Vagina (tissue), 2 donors: ENCODE results near the gene SIAE. TPM values are rescaled to one million over a fixed set of nuclear protein-coding genes. Genes with fewer than 3 reads are reported as not detected.
"Not testable (repeated sequence)": the region's sequence is repeated elsewhere in the genome, so short reads cannot be mapped to it uniquely, and the experiment has no call there.

Experiments
- DNase-seq, 2 donors: peaks; one replicate each; pipeline ENCODE4 v3.0.0-alpha.2; 2017; ENCODE audit errors: extremely low spot score in 2 of 2
- H3K27ac ChIP-seq: fragments of 200-600 bp; sonication (generic); one replicate; pipeline ENCODE4 v1.5.1; 2019
- H3K27me3 ChIP-seq: fragments of 200-600 bp; sonication (generic); one replicate; pipeline ENCODE4 v1.5.1; 2019
- H3K36me3 ChIP-seq, 2 donors: fragments of 200-600 bp; sonication (generic); one replicate each; pipeline ENCODE4 v1.5.1; 2017 to 2019
- H3K4me1 ChIP-seq: fragments of 200-600 bp; sonication (generic); one replicate; pipeline ENCODE4 v1.5.1; 2019
- H3K4me3 ChIP-seq, 2 donors: fragments of 200-600 bp; sonication (generic); 1 replicate in 1 of 2; 2 replicates in 1 of 2; pipeline ENCODE4 v1.5.1; 2016 to 2019
- H3K9me3 ChIP-seq: fragments of 200-600 bp; sonication (generic); one replicate; pipeline ENCODE4 v1.5.1; 2019
- POLR2A ChIP-seq, 2 donors: fragments of 450-650 bp; IDR thresholded peaks; one replicate each; pipeline ENCODE4 v1.6.1; 2017; ENCODE audit warnings: antibody characterized with exemption in 2 of 2, mild to moderate bottlenecking in 2 of 2, moderate library complexity in 2 of 2
- POLR2AphosphoS5 ChIP-seq, 2 donors: sonication (generic); formaldehyde crosslinking; IDR thresholded peaks; one replicate each; pipeline ENCODE4 v1.9.0; 2017; ENCODE audit warnings: antibody characterized with exemption in 2 of 2, mild to moderate bottlenecking in 2 of 2, low read depth in 1 of 2; ENCODE audit not compliant: insufficient read depth in 1 of 2
- intact Hi-C: fragments of 100-400 bp; cut with DNase I; formaldehyde crosslinking; loops from one replicate; pipeline ENCODE4 v1.15.1; 2023
- total RNA-seq: library from RNA; depleted of rRNA; stranded (reverse); fragments of >200 nt; gene quantifications from one replicate; pipeline ENCODE4 v1.2.3, GENCODE V29; 2016
- TF ChIP-seq, protein P1 (sequence below), 3 experiments: fragments of 450-650 bp in 2 of 3; fragments of 200-600 bp in 1 of 3; sonication (generic) in 1 of 3; IDR thresholded peaks; one replicate each; pipeline ENCODE4 v1.5.1; 2017 to 2019; ENCODE audit warnings: antibody characterized with exemption in 3 of 3, mild to moderate bottlenecking in 2 of 3, moderate library complexity in 2 of 3

SIAE gene
- total RNA-seq, 1 donor from 2014 or later, result 10.6 TPM

DNA sequence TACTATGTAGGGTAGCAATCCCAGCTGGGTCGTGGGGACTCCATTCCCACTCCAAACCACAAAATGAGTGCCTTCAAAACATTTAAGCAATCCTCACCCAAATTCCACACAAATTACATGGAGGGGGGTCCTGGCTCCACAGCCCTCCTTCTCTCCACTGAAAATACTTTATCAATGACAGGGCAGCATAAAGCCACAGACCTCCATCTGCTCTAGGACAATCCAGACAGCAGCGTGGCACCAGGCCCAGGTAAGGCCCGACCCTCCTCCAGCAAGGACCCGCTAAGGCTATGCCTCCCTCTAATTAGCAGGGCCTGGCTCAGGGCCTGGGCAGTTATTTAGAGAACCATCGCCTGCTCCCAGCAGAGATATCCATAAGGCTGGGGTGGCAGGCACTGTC, 62.5 kb downstream of the SIAE start, which contains the start of gene PANX3:
Gene PANX3, plus strand, starts transcription at position 365 of the 400 bp plus-strand sequence. CDS start 129 bp downstream, outside the sequence.
- Histone ChIP-seq H3K27me3 (no peaks in the 10 kb centered on the region), H3K4me3 (no peak within 1 kb of the TSS), H3K27ac (no peak within 1 kb of the TSS), H3K9me3 (no peaks in the 10 kb centered on the region), H3K36me3 (no peaks in the 10 kb centered on the region), H3K4me1 (no peaks in the 10 kb centered on the region)
- no peak for DNase-seq
- intact Hi-C loops, result no loop called here
- TF ChIP-seq, protein P1, sequence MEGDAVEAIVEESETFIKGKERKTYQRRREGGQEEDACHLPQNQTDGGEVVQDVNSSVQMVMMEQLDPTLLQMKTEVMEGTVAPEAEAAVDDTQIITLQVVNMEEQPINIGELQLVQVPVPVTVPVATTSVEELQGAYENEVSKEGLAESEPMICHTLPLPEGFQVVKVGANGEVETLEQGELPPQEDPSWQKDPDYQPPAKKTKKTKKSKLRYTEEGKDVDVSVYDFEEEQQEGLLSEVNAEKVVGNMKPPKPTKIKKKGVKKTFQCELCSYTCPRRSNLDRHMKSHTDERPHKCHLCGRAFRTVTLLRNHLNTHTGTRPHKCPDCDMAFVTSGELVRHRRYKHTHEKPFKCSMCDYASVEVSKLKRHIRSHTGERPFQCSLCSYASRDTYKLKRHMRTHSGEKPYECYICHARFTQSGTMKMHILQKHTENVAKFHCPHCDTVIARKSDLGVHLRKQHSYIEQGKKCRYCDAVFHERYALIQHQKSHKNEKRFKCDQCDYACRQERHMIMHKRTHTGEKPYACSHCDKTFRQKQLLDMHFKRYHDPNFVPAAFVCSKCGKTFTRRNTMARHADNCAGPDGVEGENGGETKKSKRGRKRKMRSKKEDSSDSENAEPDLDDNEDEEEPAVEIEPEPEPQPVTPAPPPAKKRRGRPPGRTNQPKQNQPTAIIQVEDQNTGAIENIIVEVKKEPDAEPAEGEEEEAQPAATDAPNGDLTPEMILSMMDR (IDR thresholded peaks at IDR 0.05), result no peak
- no peak for TF ChIP-seq POLR2AphosphoS5 (IDR thresholded peaks at IDR 0.05; ENCODE audit: insufficient read depth in 1 of 2, low read depth in 1 of 2)
- no peak for TF ChIP-seq POLR2A (IDR thresholded peaks at IDR 0.05)

DNA sequence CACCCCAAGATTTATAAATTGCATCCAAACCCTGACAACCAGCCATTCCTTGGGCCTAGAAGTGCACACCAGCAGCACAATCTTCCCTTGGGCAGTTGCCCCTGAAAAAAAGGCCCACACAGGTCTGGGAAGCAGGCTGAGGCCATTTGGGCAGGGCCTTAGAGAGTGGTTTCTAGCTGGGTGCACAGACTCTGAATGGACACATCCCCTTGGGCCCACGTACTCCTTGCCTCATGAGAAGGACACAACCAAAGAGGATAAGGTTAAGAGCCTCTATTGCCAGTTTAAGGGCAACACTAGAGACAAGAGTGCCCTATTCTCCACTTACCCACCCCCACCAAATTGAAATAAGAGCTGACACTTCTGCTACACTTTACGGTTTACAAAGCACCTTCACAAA, 63.2 kb downstream of the SIAE start:
- no peaks in the 10 kb centered on the region for H3K36me3 ChIP-seq
- DNase-seq, result no peak
- no peaks in the 10 kb centered on the region for H3K9me3 ChIP-seq
- no peaks in the 10 kb centered on the region for H3K27me3 ChIP-seq
- intact Hi-C loops, result no loop called here
- no peak for TF ChIP-seq POLR2AphosphoS5 (IDR thresholded peaks at IDR 0.05; ENCODE audit: insufficient read depth in 1 of 2, low read depth in 1 of 2)
- TF ChIP-seq, protein P1 (IDR thresholded peaks at IDR 0.05), result no peak
- TF ChIP-seq POLR2A (IDR thresholded peaks at IDR 0.05), result no peak
- no peak overlapping the region for H3K27ac ChIP-seq
- H3K4me1 ChIP-seq, result no peaks in the 10 kb centered on the region
- H3K4me3 ChIP-seq, result no peak overlapping the region

DNA sequence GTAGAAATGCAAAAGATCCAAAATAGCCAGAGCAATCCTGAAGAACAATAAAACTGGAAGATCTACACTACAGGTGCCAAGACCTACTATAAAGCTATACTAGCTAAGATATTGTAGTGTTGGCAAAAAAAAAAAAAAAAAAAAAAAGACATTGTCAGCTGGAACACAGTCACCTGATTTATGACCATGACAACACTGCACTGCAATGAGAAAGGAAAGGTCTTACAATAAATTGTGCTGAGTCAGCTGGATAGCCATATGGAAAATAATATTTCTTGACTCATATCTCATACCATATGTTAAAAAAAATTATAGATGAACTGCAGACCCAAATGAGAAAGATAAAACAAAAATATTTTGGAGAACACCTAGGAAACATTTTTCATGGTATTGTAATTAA, 65.4 kb downstream of the SIAE start:
- TF ChIP-seq POLR2AphosphoS5 (IDR thresholded peaks at IDR 0.05; ENCODE audit: insufficient read depth in 1 of 2, low read depth in 1 of 2), result no peak
- TF ChIP-seq, protein P1 (IDR thresholded peaks at IDR 0.05), result no peak
- no peak for TF ChIP-seq POLR2A (IDR thresholded peaks at IDR 0.05)
- Histone ChIP-seq H3K9me3 (no peaks in the 10 kb centered on the region), H3K4me1 (no peaks in the 10 kb centered on the region), H3K36me3 (no peaks in the 10 kb centered on the region), H3K27me3 (no peaks in the 10 kb centered on the region), H3K27ac (no peak overlapping the region), H3K4me3 (no peak overlapping the region)
- intact Hi-C loops, result no loop called here
- DNase-seq, result no peak

DNA sequence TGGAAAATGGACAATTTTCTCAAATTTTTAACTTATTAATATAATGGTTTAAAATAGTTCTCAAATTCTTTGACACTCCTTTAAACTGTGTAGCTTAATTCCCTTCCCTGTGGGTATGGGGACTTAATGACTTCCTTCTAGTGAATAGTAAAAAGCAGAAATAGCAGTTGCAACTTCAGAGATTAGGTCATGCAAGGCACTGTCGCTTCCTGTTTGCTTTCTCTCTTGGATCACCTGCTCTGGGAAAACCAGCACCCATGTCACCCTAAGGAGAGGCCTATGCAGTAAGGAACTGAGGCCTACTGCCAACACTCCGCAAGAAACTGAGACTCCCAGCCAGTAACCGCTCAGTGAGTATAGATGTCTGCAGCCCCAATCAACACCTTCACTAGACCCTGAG, 67.8 kb downstream of the SIAE start:
- no peak overlapping the region for H3K4me3 ChIP-seq
- DNase-seq, result no peak
- no peaks in the 10 kb centered on the region for H3K36me3 ChIP-seq
- intact Hi-C loops, result no loop called here
- H3K27me3 ChIP-seq, result no peaks in the 10 kb centered on the region
- H3K9me3 ChIP-seq, result no peaks in the 10 kb centered on the region
- TF ChIP-seq, protein P1 (IDR thresholded peaks at IDR 0.05), result no peak
- TF ChIP-seq POLR2AphosphoS5 (IDR thresholded peaks at IDR 0.05; ENCODE audit: insufficient read depth in 1 of 2, low read depth in 1 of 2), result no peak
- no peak for TF ChIP-seq POLR2A (IDR thresholded peaks at IDR 0.05)
- H3K27ac ChIP-seq, result no peak overlapping the region
- no peaks in the 10 kb centered on the region for H3K4me1 ChIP-seq

DNA sequence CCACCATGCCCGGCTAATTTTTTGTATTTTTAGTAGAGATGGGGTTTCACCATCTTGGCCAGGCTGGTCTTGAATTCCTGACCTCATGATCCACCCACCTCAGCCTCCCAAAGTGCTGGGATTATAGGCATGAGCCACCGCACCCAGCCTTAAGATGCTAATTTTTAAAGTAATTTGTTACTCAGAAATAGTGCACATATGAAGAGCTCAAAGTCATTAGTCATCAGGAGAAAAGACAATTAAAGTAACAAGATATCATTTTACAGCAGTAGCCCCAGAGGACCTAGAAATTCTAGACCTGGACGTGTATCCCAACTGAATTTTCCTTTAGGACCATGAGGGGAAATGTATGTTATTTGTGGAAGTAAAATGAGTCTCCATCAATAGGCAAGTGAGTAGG, 70.8 kb downstream of the SIAE start:
- DNase-seq, H3K4me3 ChIP-seq, H3K27me3 ChIP-seq, intact Hi-C loops, H3K4me1 ChIP-seq, H3K9me3 ChIP-seq, H3K36me3 ChIP-seq, H3K27ac ChIP-seq: not testable (repeated sequence)

DNA sequence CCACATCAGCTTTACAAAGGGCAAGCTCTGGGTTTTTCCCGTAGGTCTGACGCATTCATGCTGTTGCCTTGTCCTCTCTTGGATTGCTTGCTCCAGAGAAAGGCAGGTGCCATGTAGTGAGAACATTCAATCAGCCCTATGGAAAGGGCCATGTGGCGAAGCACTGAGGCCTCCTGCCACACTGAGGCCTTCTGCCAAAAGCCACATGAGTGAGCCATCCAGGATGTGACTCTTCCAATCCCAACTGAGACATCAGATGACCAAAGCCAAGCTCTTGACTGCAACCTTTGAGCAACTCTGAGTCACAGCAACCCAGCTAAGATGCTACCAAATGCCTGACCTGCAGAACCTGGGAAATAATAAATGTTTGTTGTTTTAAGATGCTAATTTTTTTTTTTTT, 71.3 kb downstream of the SIAE start:
- H3K4me1 ChIP-seq, result no peaks in the 10 kb centered on the region
- H3K9me3 ChIP-seq, result no peaks in the 10 kb centered on the region
- intact Hi-C loops, result no loop called here
- no peak for DNase-seq
- no peak for TF ChIP-seq POLR2AphosphoS5 (IDR thresholded peaks at IDR 0.05; ENCODE audit: insufficient read depth in 1 of 2, low read depth in 1 of 2)
- TF ChIP-seq POLR2A (IDR thresholded peaks at IDR 0.05), result no peak
- TF ChIP-seq, protein P1 (IDR thresholded peaks at IDR 0.05), result no peak
- H3K27ac ChIP-seq, result no peak overlapping the region
- H3K4me3 ChIP-seq, result no peak overlapping the region
- no peaks in the 10 kb centered on the region for H3K27me3 ChIP-seq
- no peaks in the 10 kb centered on the region for H3K36me3 ChIP-seq
